GM03348 (cell line): ENCODE results near the gene IL4I1.

ENCODE experiments used
- DNase-seq: peaks from one replicate; pipeline ENCODE4 v3.0.0; 2012; ENCODE audit warnings: low spot score

The IL4I1 gene

GRCh38 chr19:49877879-49878743 is 18.6 kb downstream of the IL4I1 start:
- peak; percentile 99 for DNase-seq

DNA sequence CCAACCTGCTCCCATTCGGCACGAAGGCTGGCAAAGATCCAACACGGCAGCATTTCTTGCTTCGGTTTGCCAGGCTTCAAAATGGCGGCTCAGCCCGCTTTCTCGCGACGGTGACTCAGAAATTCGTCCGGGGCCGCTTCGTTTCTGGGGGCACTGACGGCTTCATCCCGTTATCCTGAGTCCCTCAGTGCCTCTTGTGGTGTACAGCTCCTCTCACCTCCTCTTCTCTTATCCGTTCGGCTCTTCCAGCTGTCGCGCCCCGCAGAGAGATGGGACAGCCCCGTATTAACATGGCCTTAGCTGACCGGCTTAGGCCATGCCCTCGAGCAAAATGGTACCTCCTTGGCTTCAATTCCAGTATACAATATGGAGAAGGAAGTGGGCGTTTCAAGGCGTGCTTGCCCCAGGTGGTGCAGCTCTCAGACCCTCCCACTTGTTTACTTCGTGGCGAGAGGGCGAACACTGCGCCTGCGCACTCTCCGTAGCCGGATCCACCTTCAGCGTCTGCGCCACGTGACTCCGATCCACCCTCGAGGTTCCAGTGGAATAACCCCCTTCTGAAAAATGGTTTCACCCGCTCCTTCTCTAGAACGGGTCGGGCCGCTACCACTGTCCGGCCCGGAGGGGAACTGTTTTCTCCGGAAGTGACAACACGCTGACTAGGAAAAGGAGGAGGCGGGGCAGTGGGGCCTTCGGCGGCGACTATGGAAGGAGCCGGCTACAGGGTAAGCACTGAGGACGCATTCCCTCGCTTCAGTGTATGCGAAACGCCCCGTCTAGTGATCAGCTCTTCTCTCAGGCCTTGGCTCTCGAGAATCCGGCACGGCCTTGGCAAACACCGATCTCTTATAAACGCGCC is 19.4 kb downstream of the IL4I1 start, which contains the start of the genes AKT1S1 and TBC1D17:
Gene AKT1S1 (minus strand): TSS at position 336 of the 859 bp plus-strand sequence. CDS start 4,060 bp downstream, outside the sequence.
Gene TBC1D17 (plus strand): TSS at position 683 of the 859 bp plus-strand sequence. CDS start 22 bp downstream, at position 705.
- peak; percentile 97 for DNase-seq

DNA sequence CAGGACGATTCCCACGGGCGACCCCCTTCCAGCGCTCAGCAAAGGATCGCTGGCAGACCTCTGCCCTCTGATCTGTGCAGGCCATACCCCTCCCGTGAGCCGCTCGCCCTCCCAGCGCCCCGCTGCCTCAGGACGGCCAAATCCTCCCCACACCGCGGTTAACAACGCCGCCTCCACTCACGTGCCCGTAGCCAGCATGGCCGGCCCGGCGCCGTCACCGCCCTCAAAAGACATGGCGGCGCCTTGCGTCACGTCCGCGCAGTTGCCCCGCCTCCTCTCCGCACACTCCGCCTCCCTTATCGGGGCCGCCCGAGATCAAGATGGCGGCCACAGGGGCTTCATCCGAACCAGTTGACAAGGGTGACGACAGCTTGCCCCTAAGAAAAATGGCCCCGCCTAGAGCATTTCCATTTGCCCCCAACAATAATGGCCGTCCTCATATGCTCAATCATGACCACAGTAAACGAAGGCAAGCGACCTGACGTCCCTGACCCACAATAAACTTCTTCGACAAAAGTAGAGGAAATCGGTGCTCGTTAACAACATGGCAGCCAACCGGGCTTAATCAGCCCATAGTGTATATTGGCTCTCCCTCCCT is 20.2 kb downstream of the IL4I1 start:
- peak; percentile 91 for DNase-seq

GRCh38 chr19:49875857-49876421 is 20.7 kb downstream of the IL4I1 start:
- DNase-seq, result peak; percentile 62

DNA sequence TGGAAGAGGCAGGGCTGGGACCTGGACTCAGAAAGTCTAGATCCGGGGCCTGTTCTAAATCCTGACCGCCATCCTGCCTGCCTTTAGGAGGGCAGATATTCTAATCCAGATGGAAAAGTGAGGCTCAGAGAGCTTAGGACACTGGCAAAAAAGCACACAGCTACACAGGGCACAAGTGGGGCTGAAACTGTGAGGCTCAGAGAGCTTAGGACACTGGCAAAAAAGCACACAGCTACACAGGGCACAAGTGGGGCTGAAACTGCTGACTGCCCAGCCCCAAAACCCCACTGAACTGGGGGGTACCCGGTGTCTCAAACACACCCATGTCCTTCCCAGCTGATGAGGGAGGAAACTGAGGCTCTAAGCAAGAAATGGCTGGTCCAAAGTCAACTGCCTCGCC is 21.5 kb downstream of the IL4I1 start:
- DNase-seq, result no peak

DNA sequence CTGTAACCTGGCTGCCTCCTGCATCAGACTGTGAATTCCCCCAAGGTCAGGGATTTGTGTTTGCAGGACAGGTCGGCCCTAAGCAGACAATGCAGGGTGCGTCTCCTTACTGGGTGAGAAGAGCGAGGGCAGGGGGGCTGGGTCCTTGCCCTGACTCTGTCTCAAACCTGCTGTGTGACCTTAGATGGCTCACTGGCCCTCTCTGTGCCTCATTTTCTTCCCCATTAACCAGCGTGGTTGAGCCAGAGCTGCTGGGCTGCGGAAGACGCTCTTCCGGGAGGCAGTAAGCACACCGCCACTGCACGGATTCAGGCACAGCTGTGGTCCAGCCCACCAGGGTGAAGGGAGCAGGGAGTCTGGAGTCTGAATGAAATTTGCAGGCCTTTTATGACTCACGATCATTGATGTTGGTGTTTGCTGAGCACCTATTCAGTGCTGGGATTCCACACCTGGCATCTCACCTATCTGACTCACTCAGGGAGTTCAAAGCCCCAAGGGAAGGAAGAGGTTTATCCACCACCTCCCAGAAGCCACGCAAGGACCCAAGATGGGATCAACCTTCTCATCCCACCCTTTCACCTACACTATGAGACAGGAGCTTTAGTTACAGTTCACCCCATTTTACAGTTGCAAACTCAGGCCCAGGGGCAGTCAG is 22.1 kb downstream of the IL4I1 start:
- DNase-seq, result no peak

DNA sequence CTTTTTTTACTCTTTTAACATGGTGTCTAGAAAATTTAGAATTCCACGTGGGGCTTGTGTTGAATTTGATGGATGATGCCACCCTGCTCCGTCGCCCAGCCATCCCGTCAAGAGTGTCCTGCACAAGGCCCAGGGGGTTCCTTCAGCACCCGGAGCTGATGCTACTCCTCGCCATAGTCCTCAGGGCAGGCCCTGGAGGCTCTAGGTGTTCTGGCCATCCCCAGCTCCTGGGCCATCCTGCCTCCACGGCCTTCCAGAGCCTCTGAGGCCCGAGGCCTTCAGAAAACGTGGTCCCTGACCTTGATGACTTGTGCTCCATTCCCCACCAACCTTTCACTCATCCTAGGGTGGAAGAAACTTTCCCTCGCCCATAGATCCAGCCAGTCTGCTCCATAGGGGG is 22.9 kb downstream of the IL4I1 start:
- no peak for DNase-seq

- no peak for DNase-seq
These were observed 23.6 kb downstream of the IL4I1 start for GRCh38 chr19:49873129-49873521.

- DNase-seq, result no peak
These were observed 24.2 kb downstream of the IL4I1 start for GRCh38 chr19:49872245-49873128.

- no peak for DNase-seq
These were observed 25.2 kb downstream of the IL4I1 start for GRCh38 chr19:49871349-49871985.

- no peak for DNase-seq
These were observed 26.3 kb downstream of the IL4I1 start for GRCh38 chr19:49870309-49870901.

- peak; percentile 95 for DNase-seq
These were observed 27.0 kb downstream of the IL4I1 start for GRCh38 chr19:49869484-49870308.

DNA sequence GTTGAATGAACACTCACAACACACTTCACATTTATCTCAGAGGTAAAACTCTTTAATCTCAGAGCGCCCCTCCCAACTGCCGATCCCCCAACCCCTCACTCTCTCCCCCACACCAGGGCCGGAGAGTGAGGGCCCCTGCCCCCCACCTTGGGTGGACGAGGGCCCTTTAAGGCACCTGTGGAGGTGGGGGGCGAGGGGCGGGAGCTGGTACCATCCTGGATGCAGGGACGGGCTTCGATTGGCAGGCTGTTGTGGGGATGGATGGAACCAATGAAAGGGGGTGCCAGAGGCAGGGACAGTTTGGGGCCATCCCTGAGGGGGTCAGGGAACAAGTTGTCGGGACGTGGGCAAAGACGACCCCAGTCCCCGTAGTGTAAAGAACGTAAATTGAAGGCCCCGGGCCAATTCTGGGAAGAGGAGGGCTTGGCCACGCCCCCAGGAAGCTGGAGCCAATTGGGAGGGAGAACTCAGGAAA is 27.6 kb downstream of the IL4I1 start:
- no peak for DNase-seq

DNA sequence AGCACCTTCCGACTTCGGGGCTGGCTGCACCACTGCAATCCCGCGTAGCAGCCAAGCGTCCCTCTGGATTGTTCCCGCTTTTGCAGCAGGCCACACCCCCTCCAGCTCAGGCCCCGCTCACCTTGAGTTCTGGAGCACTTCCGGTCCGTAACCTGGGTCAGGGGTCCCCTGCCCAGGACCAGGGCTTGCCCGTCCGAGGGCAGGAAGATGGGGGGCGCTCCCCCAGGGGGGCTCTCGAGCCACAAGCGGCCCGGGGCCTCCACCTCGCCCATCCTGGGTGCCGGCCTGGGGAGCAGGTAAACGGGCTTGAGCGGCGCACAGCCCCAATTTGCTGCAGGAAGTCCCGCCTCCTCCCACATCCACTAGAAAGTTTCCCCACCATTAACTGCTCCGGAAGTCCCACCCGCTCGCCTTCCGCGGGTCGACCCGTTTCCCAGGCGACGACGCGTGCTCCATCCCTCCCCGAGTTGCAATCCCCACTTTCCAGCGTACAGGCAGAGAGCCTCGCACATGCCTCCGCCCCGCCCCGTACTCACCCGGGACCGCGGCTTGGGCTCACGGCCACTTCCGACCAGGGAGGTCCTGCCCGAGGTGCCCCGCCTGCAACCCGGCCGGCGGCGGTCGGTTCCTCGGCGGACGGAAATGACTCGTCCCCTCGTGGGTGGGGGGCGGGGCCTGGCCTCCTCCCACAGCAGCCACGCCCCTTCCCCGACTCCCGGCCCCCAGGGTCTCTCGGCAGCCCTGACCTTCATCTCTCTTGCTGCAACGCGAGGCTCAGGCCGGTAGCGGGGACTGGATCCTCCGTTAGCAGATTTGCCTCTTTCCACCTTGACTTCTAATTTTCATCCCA is 29.5 kb downstream of the IL4I1 start, which contains the start of gene PNKP:
Gene PNKP (minus strand): TSS at position 644 of the 850 bp plus-strand sequence. CDS start 372 bp downstream, at position 272.
- DNase-seq, result peak; percentile 96

DNA sequence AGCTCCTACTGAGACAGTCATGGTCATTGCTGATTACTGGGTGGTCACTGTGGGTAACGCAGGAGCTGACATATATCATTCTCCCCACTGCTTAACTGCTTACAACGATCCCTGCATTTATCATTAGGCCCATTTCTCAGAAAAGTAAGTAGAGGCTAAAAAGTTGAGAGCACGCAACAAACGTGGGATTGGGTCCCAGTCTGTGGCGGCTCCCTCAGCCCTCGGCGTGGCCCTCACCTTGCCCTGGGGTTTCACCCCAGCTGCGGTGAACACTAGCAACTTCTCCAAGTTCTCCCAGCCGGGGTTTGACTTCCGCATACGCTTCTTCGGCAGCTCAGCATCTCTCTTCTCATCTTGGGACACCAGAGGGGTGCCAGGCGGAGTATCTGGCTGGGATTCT is 31.8 kb downstream of the IL4I1 start:
- DNase-seq, result no peak

DNA sequence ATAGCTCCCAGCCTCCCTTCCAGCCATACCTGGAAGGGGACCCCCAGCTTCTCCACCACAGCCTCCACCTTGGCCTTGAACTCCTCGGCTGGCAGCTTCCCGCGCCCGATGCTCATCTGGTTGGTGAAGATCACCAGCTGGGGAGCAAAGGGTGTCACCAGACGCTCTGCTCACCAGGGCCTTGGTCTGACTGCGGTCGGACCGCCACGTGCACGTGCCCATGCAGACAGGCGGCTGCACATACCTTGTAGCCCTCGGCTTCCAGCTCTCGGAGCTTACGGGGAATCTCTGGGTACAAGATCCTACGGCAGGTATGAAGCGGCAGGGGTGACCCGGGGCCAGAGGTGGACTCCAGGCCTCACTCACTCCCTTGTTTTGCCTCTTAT is 32.8 kb downstream of the IL4I1 start:
- no peak for DNase-seq

DNA sequence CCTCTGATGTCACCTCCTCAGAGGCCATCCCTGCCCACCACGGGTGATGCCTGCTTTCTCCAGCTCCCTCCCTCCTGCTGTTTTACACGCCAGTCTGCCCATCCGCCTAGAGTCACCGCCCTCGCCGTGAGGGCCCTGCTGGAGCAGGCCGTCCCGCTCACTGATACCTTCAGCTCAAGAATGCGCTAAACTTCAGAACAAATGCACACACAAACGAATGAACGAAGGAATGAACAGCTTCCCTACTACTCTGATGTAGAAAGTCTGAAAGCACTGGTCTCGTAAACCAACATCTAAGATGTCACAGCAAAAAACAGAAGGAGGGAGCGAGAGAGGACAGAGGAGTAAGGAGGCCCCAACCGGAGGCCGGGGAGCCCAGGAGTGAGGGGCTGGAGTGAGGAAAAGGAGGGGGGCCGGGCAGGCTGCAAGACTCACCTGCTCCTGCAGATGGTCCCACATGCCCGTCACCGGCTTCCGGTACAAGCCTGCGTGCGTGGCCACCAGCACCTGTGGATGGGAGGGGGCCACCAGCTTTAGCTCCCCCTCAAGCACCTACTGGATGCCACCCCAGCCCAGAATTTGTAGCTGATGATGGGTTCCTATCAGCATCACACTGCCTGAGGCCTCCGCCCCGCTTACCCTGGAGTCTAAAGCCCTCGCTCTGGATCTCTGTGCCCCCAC is 33.3 kb downstream of the IL4I1 start:
- DNase-seq, result no peak
